A673 (cell line): ENCODE results near the gene OGFOD2.

Source experiments
- EZH2 ChIP-seq: fragments of 200-600 bp; sonication (generic); IDR thresholded peaks from 2 replicates; pipeline ENCODE4 v1.6.1; 2017; ENCODE audit warnings: borderline replicate concordance, low read depth, mild to moderate bottlenecking, mixed read lengths, antibody characterized with exemption, low read length; ENCODE audit not compliant: poor library complexity, severe bottlenecking
- TF ChIP-seq, protein P1 (sequence below): fragments of 300-800, 200-600 bp; sonication (generic); conservative IDR thresholded peaks from 2 replicates; pipeline ENCODE4 v1.5.1; 2017; ENCODE audit warnings: low read depth, mild to moderate bottlenecking, antibody characterized with exemption, low read length, moderate library complexity, mixed read lengths

DNA sequence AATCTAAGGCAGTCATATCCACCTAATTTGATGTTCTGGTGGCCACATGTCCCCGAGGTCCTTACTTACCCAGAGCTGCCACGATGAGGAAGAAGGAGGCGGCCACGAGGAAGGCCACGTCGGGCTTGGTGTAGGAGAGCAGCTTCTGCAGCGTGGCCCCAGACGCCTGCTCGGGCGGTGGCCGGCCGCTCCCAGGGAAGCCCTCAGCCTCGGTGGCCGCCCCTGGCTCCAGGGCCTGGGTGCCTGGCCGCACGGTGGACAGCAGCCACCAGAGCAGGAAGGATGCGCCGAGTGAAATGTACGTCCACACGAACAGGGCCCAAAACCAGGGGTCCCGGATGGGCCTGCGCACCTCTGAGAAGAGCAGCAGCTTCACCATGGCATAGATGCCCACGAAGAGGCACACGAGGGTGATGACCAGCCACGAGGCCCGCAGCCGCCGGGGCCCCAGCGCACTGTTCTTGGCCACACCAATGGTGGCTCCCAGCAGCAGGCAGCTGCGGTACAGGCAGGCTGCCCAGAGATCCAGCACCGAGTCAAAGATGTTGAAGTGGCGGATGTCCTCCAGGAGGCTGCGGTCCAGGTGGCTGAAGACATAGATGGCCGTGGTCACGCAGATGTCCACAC, 15.4 kb upstream of the OGFOD2 start:
- TF ChIP-seq, protein P1, sequence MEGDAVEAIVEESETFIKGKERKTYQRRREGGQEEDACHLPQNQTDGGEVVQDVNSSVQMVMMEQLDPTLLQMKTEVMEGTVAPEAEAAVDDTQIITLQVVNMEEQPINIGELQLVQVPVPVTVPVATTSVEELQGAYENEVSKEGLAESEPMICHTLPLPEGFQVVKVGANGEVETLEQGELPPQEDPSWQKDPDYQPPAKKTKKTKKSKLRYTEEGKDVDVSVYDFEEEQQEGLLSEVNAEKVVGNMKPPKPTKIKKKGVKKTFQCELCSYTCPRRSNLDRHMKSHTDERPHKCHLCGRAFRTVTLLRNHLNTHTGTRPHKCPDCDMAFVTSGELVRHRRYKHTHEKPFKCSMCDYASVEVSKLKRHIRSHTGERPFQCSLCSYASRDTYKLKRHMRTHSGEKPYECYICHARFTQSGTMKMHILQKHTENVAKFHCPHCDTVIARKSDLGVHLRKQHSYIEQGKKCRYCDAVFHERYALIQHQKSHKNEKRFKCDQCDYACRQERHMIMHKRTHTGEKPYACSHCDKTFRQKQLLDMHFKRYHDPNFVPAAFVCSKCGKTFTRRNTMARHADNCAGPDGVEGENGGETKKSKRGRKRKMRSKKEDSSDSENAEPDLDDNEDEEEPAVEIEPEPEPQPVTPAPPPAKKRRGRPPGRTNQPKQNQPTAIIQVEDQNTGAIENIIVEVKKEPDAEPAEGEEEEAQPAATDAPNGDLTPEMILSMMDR = no peak
- TF ChIP-seq EZH2 = no peak
